ENCODE results near the gene ERBB4. TPM values are rescaled to one million over a fixed set of nuclear protein-coding genes. Genes with fewer than 3 reads are reported as not detected.
"Not testable (repeated sequence)": the region's sequence is repeated elsewhere in the genome, so short reads cannot be mapped to it uniquely, and the experiment has no call there.

ERBB4 gene
- polyA plus RNA-seq, 3 donors = 45.5 to 60.8 (median 47.4) TPM

DNA sequence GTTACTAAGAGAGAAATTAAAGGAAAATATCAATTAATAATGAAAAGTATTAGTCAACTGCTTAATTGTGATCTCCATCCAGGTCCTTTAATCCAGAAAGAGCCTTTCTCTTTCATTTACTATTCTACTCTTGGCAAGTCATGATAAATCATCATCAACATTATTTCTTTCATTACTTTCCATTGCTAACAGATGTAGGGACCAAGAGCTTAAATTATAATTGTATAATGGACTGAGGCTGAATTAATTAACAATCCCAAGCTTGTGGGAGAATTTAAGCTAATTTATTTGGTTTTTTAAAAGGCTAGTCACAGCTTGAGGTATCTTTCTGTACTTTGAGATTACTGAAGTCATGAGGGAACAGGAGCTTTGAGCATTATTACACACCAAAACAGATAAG, 223.9 kb downstream of the ERBB4 start:
- no peak for DNase-seq (ENCODE audit: low read depth in 3 of 3, low spot score in 2 of 3)

GRCh38 chr2:212311807-212312404, 226.7 kb downstream of the ERBB4 start:
- no peak for DNase-seq (ENCODE audit: low read depth in 3 of 3, low spot score in 2 of 3)

GRCh38 chr2:212299943-212300342, 238.7 kb downstream of the ERBB4 start:
- DNase-seq (ENCODE audit: low read depth in 3 of 3, low spot score in 2 of 3) = no peak

GRCh38 chr2:212299333-212299732, 239.3 kb downstream of the ERBB4 start:
- no peak for DNase-seq (ENCODE audit: low read depth in 3 of 3, low spot score in 2 of 3)

GRCh38 chr2:212295571-212295970, 243.0 kb downstream of the ERBB4 start:
- no peak for DNase-seq (ENCODE audit: low read depth in 3 of 3, low spot score in 2 of 3)

DNA sequence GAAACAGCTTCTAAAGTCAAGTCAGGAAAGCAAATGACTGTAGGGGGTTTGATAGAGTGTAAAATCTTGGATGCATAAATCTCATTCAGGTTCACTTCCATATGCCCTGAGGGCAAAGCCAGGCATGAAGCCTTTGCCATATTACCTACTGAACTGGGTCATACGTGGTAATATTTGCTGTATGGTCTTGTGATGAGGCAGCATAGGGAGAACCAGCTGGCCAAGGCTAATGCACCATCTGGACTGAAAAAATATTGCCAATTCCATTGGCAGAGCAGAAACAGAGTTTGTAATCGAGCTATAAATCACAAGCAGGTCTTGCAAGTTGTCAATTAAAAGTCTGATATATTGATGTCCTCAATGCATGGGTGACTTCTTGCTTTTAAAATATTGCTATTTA, 243.8 kb downstream of the ERBB4 start:
- no peak for DNase-seq (ENCODE audit: low read depth in 3 of 3, low spot score in 2 of 3)

- no peak for DNase-seq (ENCODE audit: low read depth in 3 of 3, low spot score in 2 of 3)
These were observed 249.3 kb downstream of the ERBB4 start for GRCh38 chr2:212289301-212289700.

DNA sequence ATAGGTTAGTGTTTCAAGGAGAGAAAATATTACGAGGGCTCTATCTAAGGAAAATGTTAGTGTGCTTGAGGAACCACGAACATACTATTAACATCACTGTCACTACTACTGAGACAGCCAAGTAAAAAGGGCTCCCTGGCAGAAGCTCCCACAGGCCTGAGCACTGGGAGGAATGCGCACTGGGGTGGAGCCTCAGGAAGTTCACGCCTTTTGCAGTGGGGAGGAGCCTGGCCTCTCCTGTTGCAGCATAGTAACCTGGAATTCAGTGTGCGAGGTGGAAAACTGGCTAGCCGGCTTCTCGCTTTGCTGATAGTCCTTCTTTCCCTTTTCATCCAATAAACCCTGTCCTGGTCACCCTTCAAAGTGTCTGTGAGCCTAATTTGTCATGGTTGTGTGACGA, 250.3 kb downstream of the ERBB4 start:
- DNase-seq (ENCODE audit: low read depth in 3 of 3, low spot score in 2 of 3) = no peak

- no peak for DNase-seq (ENCODE audit: low read depth in 3 of 3, low spot score in 2 of 3)
These were observed 254.4 kb downstream of the ERBB4 start for GRCh38 chr2:212284166-212284565.

GRCh38 chr2:212282671-212283261, 255.8 kb downstream of the ERBB4 start:
- no peak for DNase-seq (ENCODE audit: low read depth in 3 of 3, low spot score in 2 of 3)

GRCh38 chr2:212276813-212277212, 261.8 kb downstream of the ERBB4 start:
- no peak for DNase-seq (ENCODE audit: low read depth in 3 of 3, low spot score in 2 of 3)

GRCh38 chr2:212274215-212274614, 264.4 kb downstream of the ERBB4 start:
- no peak for DNase-seq (ENCODE audit: low read depth in 3 of 3, low spot score in 2 of 3)

GRCh38 chr2:212271583-212271982, 267.0 kb downstream of the ERBB4 start:
- no peak for DNase-seq (ENCODE audit: low read depth in 3 of 3, low spot score in 2 of 3)

GRCh38 chr2:212269005-212269404, 269.6 kb downstream of the ERBB4 start:
- DNase-seq (ENCODE audit: low read depth in 3 of 3, low spot score in 2 of 3) = no peak

- no peak for DNase-seq (ENCODE audit: low read depth in 3 of 3, low spot score in 2 of 3)
These were observed 272.3 kb downstream of the ERBB4 start for GRCh38 chr2:212266297-212266696.

GRCh38 chr2:212265777-212266176, 272.8 kb downstream of the ERBB4 start:
- no peak for DNase-seq (ENCODE audit: low read depth in 3 of 3, low spot score in 2 of 3)

GRCh38 chr2:212264187-212264586, 274.4 kb downstream of the ERBB4 start:
- DNase-seq (ENCODE audit: low read depth in 3 of 3, low spot score in 2 of 3) = no peak

DNA sequence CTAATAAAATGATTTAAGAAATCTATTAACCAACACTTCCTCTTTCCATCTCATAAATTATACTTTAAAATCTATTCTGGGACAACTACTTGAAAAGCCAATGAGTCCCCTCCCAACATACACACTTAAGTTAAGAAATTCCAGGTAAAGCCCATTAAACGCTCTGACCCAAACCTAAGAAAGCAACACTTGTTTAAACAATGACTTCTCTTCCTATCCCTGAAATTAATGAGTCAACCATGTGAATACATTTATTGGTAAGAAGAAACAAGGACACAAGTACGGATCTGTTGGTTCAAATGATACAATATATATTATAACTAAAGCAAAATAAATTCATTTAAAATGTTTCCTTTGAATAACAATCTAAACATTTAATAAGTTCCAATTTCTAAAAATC, 279.4 kb downstream of the ERBB4 start:
- no peak for DNase-seq (ENCODE audit: low read depth in 3 of 3, low spot score in 2 of 3)

- no peak for DNase-seq (ENCODE audit: low read depth in 3 of 3, low spot score in 2 of 3)
These were observed 284.3 kb downstream of the ERBB4 start for GRCh38 chr2:212254339-212254738.

DNA sequence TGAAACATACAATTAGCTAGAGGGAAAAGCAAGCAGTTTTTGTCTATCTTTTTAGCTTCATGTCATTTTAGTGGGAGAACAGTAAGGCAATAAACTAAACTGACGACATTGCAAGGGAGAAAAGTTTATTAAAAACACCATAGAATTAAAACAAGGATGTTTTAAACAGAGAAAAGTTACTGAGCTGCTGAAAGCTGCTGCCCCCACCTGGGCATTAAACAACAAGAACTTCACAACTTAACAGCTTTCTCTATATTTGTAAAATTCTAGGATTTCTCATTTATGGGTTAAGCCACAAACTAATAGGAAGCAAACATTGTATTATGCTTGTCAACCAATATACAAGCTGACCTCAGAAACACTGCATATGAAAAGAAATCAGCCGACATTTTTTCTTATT, 289.2 kb downstream of the ERBB4 start:
- no peak for DNase-seq (ENCODE audit: low read depth in 3 of 3, low spot score in 2 of 3)

- no peak for DNase-seq (ENCODE audit: low read depth in 3 of 3, low spot score in 2 of 3)
These were observed 292.7 kb downstream of the ERBB4 start for GRCh38 chr2:212245880-212246279.

- DNase-seq (ENCODE audit: low read depth in 3 of 3, low spot score in 2 of 3) = no peak
These were observed 295.9 kb downstream of the ERBB4 start for GRCh38 chr2:212242724-212243123.

- not testable (repeated sequence) for DNase-seq (ENCODE audit: low read depth in 3 of 3, low spot score in 2 of 3)
These were observed 300.4 kb downstream of the ERBB4 start for GRCh38 chr2:212238152-212238551.
